AML-193 (cell line): ENCODE measurements around the gene LRRC63.

Experiments
- DNase-seq, 2 experiments: peaks; one replicate each; lab custom pipeline; 2025; lab: John Stamatoyannopoulos, UW

LRRC63 gene

GRCh38 chr13:46311217-46311616, 99.5 kb downstream of the LRRC63 start:
- DNase-seq = no peak

GRCh38 chr13:46313024-46313423, 101.3 kb downstream of the LRRC63 start:
- peak in 1 of 2 experiments; percentile 43 for DNase-seq

- peak; percentile 69 to 77 for DNase-seq
Measured at GRCh38 chr13:46313432-46314257, 101.9 kb downstream of the LRRC63 start.

- no peak for DNase-seq
Measured at GRCh38 chr13:46314587-46314986, 102.9 kb downstream of the LRRC63 start.

- no peak for DNase-seq
Measured at GRCh38 chr13:46315036-46315435, 103.3 kb downstream of the LRRC63 start.

GRCh38 chr13:46315491-46316075, 103.9 kb downstream of the LRRC63 start:
- DNase-seq = no peak

- no peak for DNase-seq
Measured at GRCh38 chr13:46317120-46317519, 105.4 kb downstream of the LRRC63 start.

- DNase-seq = no peak
Measured at GRCh38 chr13:46318986-46319385, 107.3 kb downstream of the LRRC63 start.

GRCh38 chr13:46320406-46320805, 108.7 kb downstream of the LRRC63 start:
- DNase-seq = no peak

GRCh38 chr13:46320821-46321220, 109.1 kb downstream of the LRRC63 start:
- DNase-seq = no peak

- DNase-seq = peak; percentile 74 to 80
Measured at GRCh38 chr13:46321494-46322225, 109.9 kb downstream of the LRRC63 start.

- no peak for DNase-seq
Measured at GRCh38 chr13:46324976-46325375, 113.2 kb downstream of the LRRC63 start.
